ENCODE data around the gene PLEKHA3. TPM values are rescaled to one million over a fixed set of nuclear protein-coding genes. Genes with fewer than 3 reads are reported as not detected.
A peak's percentile ranks its signal among the peaks of the same experiment; 100 is the strongest.

Gene PLEKHA3
- total and polyA plus RNA-seq, 9 of the 15 experiments (the other 6 are each of a cell fraction or from before 2014, with no cell fraction given) = 2.3 to 23.4 (median 10.5) TPM

GRCh38 chr2:178506524-178506923, 26.3 kb downstream of the PLEKHA3 start:
- no peak for FAIRE-seq
- in situ Hi-C loops (cut with MboI) = no loop called here
- intact Hi-C loops (cut with micrococcal nuclease) = no loop called here

More at GRCh38 chr2:178506524-178506923, 26.3 kb downstream of the PLEKHA3 start:
- H3K27me3 ChIP-seq (ENCODE audit: control insufficient read depth in 2 of 2, insufficient read depth in 2 of 2, low read length in 2 of 2) = no peaks in the 10 kb centered on the region
- BruUV-seq (replicated peaks) = no TSS peak
- TF ChIP-seq TFE3 (CRISPR knock-in tag; IDR thresholded peaks at IDR 0.05) (no peak), CEBPG (CRISPR knock-in tag; IDR thresholded peaks at IDR 0.05) (no peak), CEBPG (tag; conservative IDR thresholded peaks at IDR 0.05 in 1 of 2, IDR thresholded peaks at IDR 0.05 in 1 of 2) (0 out of 4 replicates have a peak, but pooled peaks of 1 of the 2 experiments have one; percentile 4)
- H3K27ac ChIP-seq (ENCODE audit: extremely low read depth, low read depth, low read length) = no peak overlapping the region
- DNase-seq (ENCODE audit: extremely low read depth in 1 of 4, low spot score in 3 of 4) (no peak), ATAC-seq (no peak; the same call in 1 of the 3 replicates)
- 88% methylated on average over 2 of the region's 2 CpGs for WGBS (ENCODE audit: insufficient coverage, low coverage, missing lambda C conversion rate)
- no peak overlapping the region for H3K9ac ChIP-seq (ENCODE audit: insufficient read depth in 1 of 2, low read depth in 2 of 2, low read length in 2 of 2)
- no peaks in the 10 kb centered on the region for H3K4me1 ChIP-seq (replicated peaks in 1 of 2; ENCODE audit: control insufficient read depth in 2 of 2, insufficient read depth in 2 of 2, low read length in 2 of 2)
- no peak overlapping the region for H3K4me2 ChIP-seq (ENCODE audit: insufficient read depth, low read length)
- H3K79me2 ChIP-seq (ENCODE audit: control insufficient read depth, insufficient read depth, low read length) = no peaks in the 10 kb centered on the region
- H3K4me3 ChIP-seq = no peak overlapping the region
- peaks cover 35% of the 10 kb centered on the region for H3K36me3 ChIP-seq (ENCODE audit: control insufficient read depth, insufficient read depth, low read length)
- H3K9me3 ChIP-seq (replicated peaks; ENCODE audit: control insufficient read depth, insufficient read depth, low read depth, low read length) = no peaks in the 10 kb centered on the region
- ChIA-PET CTCF (ENCODE audit: low intra/inter-chr PET ratio) (no interaction called here), POLR2A (interaction anchor here (0.8 to 1.4 kb wide), 2 partner anchors 10 to 16 kb away, joined by 3 read pairs; no protein-coding TSS in a partner anchor)
- no peak overlapping the region for H2AFZ ChIP-seq (ENCODE audit: low read depth, low read length)
- no peaks in the 10 kb centered on the region for H4K20me1 ChIP-seq (replicated peaks; ENCODE audit: control insufficient read depth, insufficient read depth, low read length)
- H3K9me1 ChIP-seq (ENCODE audit: control insufficient read depth, insufficient read depth, low read length) = no peaks in the 10 kb centered on the region
